ENCODE results near the gene NREP. TPM values are rescaled to one million over a fixed set of nuclear protein-coding genes. Genes with fewer than 3 reads are reported as not detected.

The NREP gene
- total RNA-seq, 2 experiments from 2014 or later = 21.7 to 22.6 TPM

DNA sequence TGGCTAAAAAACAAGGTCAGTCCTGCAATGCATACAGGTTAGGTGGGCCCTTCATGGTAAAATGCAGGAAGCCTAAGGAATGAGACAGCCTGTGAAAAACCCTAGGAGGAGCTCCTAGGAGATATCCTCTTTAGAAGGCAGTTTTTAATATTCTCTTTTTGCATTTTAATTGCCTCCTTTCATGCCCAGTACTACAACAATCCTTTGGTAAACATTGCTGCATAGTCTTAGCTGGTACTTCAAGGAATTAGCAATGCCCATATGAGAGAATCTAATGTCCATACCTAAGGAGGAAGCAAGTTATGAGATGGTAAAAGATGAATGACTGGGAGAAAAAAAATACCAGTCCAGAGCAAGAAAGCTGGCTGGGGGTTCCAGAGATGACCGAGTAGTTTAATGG lies 61.0 kb downstream of the NREP start:
- H3K9me3 Mint-ChIP-seq = no peaks in the 10 kb centered on the region
- no peak for DNase-seq
- no peaks in the 10 kb centered on the region for H3K4me1 Mint-ChIP-seq (ENCODE audit: low read depth)
- TF ChIP-seq, protein P1, sequence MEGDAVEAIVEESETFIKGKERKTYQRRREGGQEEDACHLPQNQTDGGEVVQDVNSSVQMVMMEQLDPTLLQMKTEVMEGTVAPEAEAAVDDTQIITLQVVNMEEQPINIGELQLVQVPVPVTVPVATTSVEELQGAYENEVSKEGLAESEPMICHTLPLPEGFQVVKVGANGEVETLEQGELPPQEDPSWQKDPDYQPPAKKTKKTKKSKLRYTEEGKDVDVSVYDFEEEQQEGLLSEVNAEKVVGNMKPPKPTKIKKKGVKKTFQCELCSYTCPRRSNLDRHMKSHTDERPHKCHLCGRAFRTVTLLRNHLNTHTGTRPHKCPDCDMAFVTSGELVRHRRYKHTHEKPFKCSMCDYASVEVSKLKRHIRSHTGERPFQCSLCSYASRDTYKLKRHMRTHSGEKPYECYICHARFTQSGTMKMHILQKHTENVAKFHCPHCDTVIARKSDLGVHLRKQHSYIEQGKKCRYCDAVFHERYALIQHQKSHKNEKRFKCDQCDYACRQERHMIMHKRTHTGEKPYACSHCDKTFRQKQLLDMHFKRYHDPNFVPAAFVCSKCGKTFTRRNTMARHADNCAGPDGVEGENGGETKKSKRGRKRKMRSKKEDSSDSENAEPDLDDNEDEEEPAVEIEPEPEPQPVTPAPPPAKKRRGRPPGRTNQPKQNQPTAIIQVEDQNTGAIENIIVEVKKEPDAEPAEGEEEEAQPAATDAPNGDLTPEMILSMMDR (IDR thresholded peaks at IDR 0.05) = no peak
- POLR2A ChIA-PET = interaction anchor here (0.6 kb wide), 1 partner anchor 151 kb away, joined by 4 read pairs; no protein-coding TSS in a partner anchor
- no peak for ATAC-seq
- no peak overlapping the region for H3K4me3 Mint-ChIP-seq
- H3K36me3 Mint-ChIP-seq (ENCODE audit: low read depth) = no peaks in the 10 kb centered on the region
- intact Hi-C loops (cut with micrococcal nuclease) = no loop called here
- H3K27me3 Mint-ChIP-seq = no peaks in the 10 kb centered on the region
- CTCF ChIA-PET = no interaction called here
- H3K27ac Mint-ChIP-seq = no peak overlapping the region

DNA sequence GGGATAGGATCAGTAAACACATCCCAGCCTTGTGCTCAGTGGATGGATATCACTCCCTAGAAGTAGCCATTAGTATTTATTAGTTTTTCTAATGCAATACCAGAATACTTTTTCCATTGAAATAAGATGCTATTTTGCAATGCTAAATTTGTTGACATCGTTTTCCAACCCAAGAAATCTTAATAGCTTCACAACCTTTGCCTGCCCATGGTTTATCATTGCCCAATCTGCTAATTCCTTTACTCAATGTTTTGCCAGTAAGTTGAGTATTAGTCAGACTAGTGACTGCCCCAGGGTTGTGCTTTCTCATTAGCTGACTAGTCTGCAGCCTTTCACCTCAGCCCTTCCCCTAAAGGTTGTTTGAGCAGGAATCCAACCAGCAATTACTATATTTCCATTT lies 62.9 kb downstream of the NREP start:
- no peaks in the 10 kb centered on the region for H3K36me3 Mint-ChIP-seq (ENCODE audit: low read depth)
- no peak overlapping the region for H3K4me3 Mint-ChIP-seq
- ATAC-seq = no peak
- H3K27me3 Mint-ChIP-seq = no peaks in the 10 kb centered on the region
- POLR2A ChIA-PET = no interaction called here
- H3K4me1 Mint-ChIP-seq (ENCODE audit: low read depth) = no peaks in the 10 kb centered on the region
- H3K27ac Mint-ChIP-seq = no peak overlapping the region
- DNase-seq = no peak
- CTCF ChIA-PET = no interaction called here
- no peaks in the 10 kb centered on the region for H3K9me3 Mint-ChIP-seq
- intact Hi-C loops (cut with micrococcal nuclease) = no loop called here
- TF ChIP-seq, protein P1 (IDR thresholded peaks at IDR 0.05) = no peak

DNA sequence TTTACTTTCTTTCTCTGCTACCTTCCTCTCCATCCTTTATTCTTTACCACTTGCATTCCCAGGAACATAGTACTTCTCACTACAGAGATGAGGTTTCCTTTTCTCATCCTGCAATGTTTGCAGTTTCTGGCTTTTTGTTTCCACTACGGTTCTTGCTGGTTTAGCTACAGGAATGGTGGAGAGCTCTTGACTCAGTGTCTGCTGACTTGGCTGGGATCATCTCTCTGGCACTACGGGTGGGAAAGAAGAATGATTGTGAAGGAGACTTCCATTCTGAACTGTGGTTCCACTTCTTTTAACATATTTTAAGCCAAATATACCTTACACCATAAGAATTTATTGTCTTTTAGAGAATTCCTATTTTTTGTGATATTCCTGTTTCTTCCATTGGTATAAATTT lies 65.1 kb downstream of the NREP start:
- no peak for DNase-seq
- Mint-ChIP-seq H3K4me3 (no peak overlapping the region), H3K27me3 (no peaks in the 10 kb centered on the region), H3K36me3 (ENCODE audit: low read depth) (no peaks in the 10 kb centered on the region), H3K9me3 (no peaks in the 10 kb centered on the region), H3K27ac (no peak overlapping the region), H3K4me1 (ENCODE audit: low read depth) (no peaks in the 10 kb centered on the region)
- CTCF ChIA-PET = no interaction called here
- intact Hi-C loops (cut with micrococcal nuclease) = no loop called here
- POLR2A ChIA-PET = no interaction called here
- TF ChIP-seq, protein P1 (IDR thresholded peaks at IDR 0.05) = no peak
- no peak for ATAC-seq

DNA sequence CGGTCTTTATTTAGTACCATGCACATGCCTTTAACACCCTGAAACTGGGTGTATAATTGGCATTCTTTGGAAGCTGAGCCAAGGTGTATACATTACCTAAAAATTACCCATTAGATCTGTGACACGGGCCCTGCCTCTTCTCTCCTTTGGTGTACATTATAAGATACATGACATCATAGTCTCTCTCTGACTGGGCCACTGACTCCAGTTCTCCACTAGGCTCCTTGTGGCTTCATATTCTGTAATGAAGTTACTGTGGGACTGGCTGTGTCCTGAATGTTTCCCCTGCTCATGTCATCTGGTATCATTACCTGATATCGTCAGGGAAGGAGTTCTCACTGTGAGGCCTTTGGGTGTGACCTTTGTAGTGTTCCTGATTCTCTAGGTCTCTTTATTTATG lies 65.5 kb downstream of the NREP start:
- Mint-ChIP-seq H3K9me3 (no peaks in the 10 kb centered on the region), H3K36me3 (ENCODE audit: low read depth) (no peaks in the 10 kb centered on the region), H3K27ac (no peak overlapping the region), H3K4me3 (no peak overlapping the region), H3K27me3 (no peaks in the 10 kb centered on the region), H3K4me1 (ENCODE audit: low read depth) (no peaks in the 10 kb centered on the region)
- ChIA-PET CTCF (no interaction called here), POLR2A (no interaction called here)
- TF ChIP-seq, protein P1 (IDR thresholded peaks at IDR 0.05) = no peak
- DNase-seq = no peak
- intact Hi-C loops (cut with micrococcal nuclease) = no loop called here
- no peak for ATAC-seq

DNA sequence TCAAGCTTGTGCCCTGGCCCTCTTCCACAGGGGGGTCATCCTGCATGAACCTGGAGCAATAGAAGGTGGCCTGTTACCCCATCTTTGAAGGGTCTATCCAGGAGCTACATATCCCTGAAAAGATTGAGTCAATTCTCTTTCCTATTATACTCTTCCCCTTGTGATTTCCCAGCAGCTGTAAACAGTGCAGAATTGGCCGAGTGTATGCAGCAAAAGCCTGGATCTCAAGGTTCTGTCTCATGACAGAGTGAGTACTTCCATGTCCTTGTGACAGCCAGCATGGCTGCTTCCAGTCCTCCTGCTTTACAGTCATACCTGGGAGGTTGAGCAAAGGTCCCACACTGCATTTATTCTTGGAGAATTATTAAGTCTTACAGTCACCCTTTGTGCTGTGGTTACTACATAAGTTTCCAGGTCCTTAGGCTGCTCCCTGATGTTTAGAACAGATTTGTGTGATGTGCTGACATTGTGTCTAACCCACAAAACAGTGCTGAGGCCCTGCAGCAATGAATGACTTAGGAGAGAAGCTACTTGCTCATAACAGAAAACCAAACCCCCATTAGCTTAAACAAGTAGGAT lies 67.5 kb downstream of the NREP start:
- no peak overlapping the region for H3K27ac Mint-ChIP-seq
- ATAC-seq (no peak), DNase-seq (no peak)
- no peaks in the 10 kb centered on the region for H3K9me3 Mint-ChIP-seq
- TF ChIP-seq, protein P1 (IDR thresholded peaks at IDR 0.05) = no peak
- H3K4me1 Mint-ChIP-seq (ENCODE audit: low read depth) = no peaks in the 10 kb centered on the region
- intact Hi-C loops (cut with micrococcal nuclease) = loop anchor here (5.0 kb wide), 1 partner anchor 458 kb away; no protein-coding TSS in a partner anchor
- ChIA-PET POLR2A (no interaction called here), CTCF (interaction anchor here (1.0 to 2.2 kb wide), 2 partner anchors 83 to 139 kb away, joined by 3 to 7 read pairs; no protein-coding TSS in a partner anchor)
- H3K27me3 Mint-ChIP-seq = no peaks in the 10 kb centered on the region
- H3K36me3 Mint-ChIP-seq (ENCODE audit: low read depth) = no peaks in the 10 kb centered on the region
- H3K4me3 Mint-ChIP-seq = no peak overlapping the region

Measured in activated CD8-positive, alpha-beta T cell treated with anti-CD3 and anti-CD28 coated beads for 36 hours (primary cell).